Measurements from ENCODE around the gene FGD5.

DNA sequence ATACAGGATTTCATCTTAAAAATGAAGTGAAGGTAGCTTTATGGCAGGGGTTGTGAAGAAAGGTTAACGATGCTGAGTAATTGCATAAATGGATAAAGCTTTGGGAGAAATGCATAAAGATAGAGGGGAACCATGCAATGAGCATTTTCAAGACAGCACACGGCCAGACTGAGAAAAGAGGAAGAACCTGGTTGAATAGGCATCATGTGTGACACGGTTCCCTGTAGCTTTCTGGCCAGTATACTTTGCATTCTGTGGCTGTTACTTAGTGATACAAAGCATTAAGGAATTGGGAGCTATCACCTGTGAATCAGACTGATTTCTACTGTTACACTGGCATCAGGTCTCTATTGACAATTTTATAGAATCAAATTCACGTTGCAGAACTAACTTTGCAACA lies 161.9 kb downstream of the FGD5 start:
- TF ChIP-seq, protein P1, sequence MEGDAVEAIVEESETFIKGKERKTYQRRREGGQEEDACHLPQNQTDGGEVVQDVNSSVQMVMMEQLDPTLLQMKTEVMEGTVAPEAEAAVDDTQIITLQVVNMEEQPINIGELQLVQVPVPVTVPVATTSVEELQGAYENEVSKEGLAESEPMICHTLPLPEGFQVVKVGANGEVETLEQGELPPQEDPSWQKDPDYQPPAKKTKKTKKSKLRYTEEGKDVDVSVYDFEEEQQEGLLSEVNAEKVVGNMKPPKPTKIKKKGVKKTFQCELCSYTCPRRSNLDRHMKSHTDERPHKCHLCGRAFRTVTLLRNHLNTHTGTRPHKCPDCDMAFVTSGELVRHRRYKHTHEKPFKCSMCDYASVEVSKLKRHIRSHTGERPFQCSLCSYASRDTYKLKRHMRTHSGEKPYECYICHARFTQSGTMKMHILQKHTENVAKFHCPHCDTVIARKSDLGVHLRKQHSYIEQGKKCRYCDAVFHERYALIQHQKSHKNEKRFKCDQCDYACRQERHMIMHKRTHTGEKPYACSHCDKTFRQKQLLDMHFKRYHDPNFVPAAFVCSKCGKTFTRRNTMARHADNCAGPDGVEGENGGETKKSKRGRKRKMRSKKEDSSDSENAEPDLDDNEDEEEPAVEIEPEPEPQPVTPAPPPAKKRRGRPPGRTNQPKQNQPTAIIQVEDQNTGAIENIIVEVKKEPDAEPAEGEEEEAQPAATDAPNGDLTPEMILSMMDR (IDR thresholded peaks at IDR 0.05 in 2 of 3, conservative IDR thresholded peaks at IDR 0.05 in 1 of 3; ENCODE audit: insufficient read depth in 2 of 3, low read depth in 1 of 3, low read length in 3 of 3) = no peak
- no peak for TF ChIP-seq FOSL1 (tag; conservative IDR thresholded peaks at IDR 0.05)
- TF ChIP-seq, protein P2, sequence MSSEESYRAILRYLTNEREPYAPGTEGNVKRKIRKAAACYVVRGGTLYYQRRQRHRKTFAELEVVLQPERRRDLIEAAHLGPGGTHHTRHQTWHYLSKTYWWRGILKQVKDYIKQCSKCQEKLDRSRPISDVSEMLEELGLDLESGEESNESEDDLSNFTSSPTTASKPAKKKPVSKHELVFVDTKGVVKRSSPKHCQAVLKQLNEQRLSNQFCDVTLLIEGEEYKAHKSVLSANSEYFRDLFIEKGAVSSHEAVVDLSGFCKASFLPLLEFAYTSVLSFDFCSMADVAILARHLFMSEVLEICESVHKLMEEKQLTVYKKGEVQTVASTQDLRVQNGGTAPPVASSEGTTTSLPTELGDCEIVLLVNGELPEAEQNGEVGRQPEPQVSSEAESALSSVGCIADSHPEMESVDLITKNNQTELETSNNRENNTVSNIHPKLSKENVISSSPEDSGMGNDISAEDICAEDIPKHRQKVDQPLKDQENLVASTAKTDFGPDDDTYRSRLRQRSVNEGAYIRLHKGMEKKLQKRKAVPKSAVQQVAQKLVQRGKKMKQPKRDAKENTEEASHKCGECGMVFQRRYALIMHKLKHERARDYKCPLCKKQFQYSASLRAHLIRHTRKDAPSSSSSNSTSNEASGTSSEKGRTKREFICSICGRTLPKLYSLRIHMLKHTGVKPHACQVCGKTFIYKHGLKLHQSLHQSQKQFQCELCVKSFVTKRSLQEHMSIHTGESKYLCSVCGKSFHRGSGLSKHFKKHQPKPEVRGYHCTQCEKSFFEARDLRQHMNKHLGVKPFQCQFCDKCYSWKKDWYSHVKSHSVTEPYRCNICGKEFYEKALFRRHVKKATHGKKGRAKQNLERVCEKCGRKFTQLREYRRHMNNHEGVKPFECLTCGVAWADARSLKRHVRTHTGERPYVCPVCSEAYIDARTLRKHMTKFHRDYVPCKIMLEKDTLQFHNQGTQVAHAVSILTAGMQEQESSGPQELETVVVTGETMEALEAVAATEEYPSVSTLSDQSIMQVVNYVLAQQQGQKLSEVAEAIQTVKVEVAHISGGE (CRISPR knock-in tag; IDR thresholded peaks at IDR 0.05) = no peak

Data from K562 (cell line).